K562 (cell line): ENCODE measurements around the gene SMARCB1. TPM values are rescaled to one million over a fixed set of nuclear protein-coding genes. Genes with fewer than 3 reads are reported as not detected.

ENCODE experiments used
- ATAC-seq: fragments of 200-7000 bp; cut with Tn5 transposase; 3 replicates; pipeline ENCODE4 v1.9.1; 2020; ENCODE audit warnings: moderate library complexity
- BruUV-seq: library from RNA; stranded (reverse); fragments of 400-500 nt; replicated peaks from 2 replicates; lab custom pipeline; 2021; lab: Mats Ljungman, UMichigan
- CTCF ChIA-PET: fragments of 300-600 bp; formaldehyde crosslinking; extraction: SDS; loops from one replicate; lab custom pipeline; 2021; ENCODE audit warnings: low intra/inter-chr PET ratio; lab: Yijun Ruan, JAX
- POLR2A ChIA-PET: fragments of 300-600, 350-650 bp; sonication (Branson Sonifier 250); formaldehyde crosslinking; extraction: SDS; loops from one replicate; lab custom pipeline; 2021; ENCODE audit warnings: antibody characterized with exemption, inconsistent platforms; lab: Yijun Ruan, JAX
- DNase-seq, 4 experiments: peaks; one replicate each; pipeline versions ENCODE4 v3.0.0 to v3.0.0-alpha.2; 2011 to 2018; ENCODE audit warnings: low spot score in 3 of 4, mixed read lengths in 3 of 4; ENCODE audit errors: extremely low read depth in 1 of 4
- FAIRE-seq: peaks from 2 replicates; lab custom pipeline; 2011; peaks lifted over from hg19 to GRCh38; lab: Jason Lieb, UNC
- H2AFZ ChIP-seq: 2 replicates; pipeline ENCODE4 v1.6.0; 2011; ENCODE audit warnings: low read depth, low read length, control low read depth, inconsistent platforms
- H3K27ac ChIP-seq: fragments of 200-600 bp; 3 replicates; pipeline ENCODE4 v1.8.0; 2011; ENCODE audit warnings: low read depth, mild to moderate bottlenecking, control low read depth, inconsistent platforms, low read length, moderate library complexity, mixed read lengths; ENCODE audit errors: extremely low read depth
- H3K27me3 ChIP-seq, 2 experiments: fragments of 300-600 bp in 1 of 2; 2 replicates in 1 of 2; 3 replicates in 1 of 2; pipeline versions ENCODE4 v1.6.0 to v1.8.0; 2011; ENCODE audit warnings: inconsistent platforms in 2 of 2, low read length in 2 of 2, mild to moderate bottlenecking in 1 of 2, mixed read lengths in 1 of 2, moderate library complexity in 1 of 2; ENCODE audit not compliant: control insufficient read depth in 2 of 2, insufficient read depth in 2 of 2
- H3K36me3 ChIP-seq: fragments of 300-600 bp; 3 replicates; pipeline ENCODE4 v1.8.0; 2011; ENCODE audit warnings: mild to moderate bottlenecking, low read length, inconsistent platforms; ENCODE audit not compliant: control insufficient read depth, insufficient read depth
- H3K4me1 ChIP-seq, 2 experiments: fragments of 200-600 bp in 1 of 2; replicated peaks in 1 of 2; 2 replicates in 1 of 2; 3 replicates in 1 of 2; pipeline versions ENCODE4 v1.5.1 to v1.8.0; 2011; ENCODE audit warnings: inconsistent platforms in 2 of 2, low read length in 2 of 2, mild to moderate bottlenecking in 1 of 2, mixed read lengths in 1 of 2, moderate library complexity in 1 of 2; ENCODE audit not compliant: control insufficient read depth in 2 of 2, insufficient read depth in 2 of 2
- H3K4me2 ChIP-seq: 2 replicates; pipeline ENCODE4 v1.6.1; 2011; ENCODE audit warnings: low read length, control low read depth, inconsistent platforms, mixed read lengths; ENCODE audit not compliant: insufficient read depth
- H3K4me3 ChIP-seq: fragments of 200-600 bp; sonication (generic), shearing (Covaris generic); 2 replicates; pipeline ENCODE4 v1.5.1; 2016; ENCODE audit warnings: control low read depth, inconsistent platforms
- H3K79me2 ChIP-seq: fragments of 200-600 bp; 3 replicates; pipeline ENCODE4 v1.8.0; 2011; ENCODE audit warnings: low read length, inconsistent platforms; ENCODE audit not compliant: control insufficient read depth, insufficient read depth
- H3K9ac ChIP-seq, 2 experiments: 2 replicates each; pipeline versions ENCODE4 v1.6.0 to v1.6.1; 2011; ENCODE audit warnings: low read depth in 2 of 2, low read length in 2 of 2, control low read depth in 1 of 2, inconsistent platforms in 1 of 2, mild to moderate bottlenecking in 1 of 2, mixed read lengths in 1 of 2; ENCODE audit not compliant: insufficient read depth in 1 of 2
- H3K9me1 ChIP-seq: one replicate; pipeline ENCODE4 v1.6.0; 2011; ENCODE audit warnings: inconsistent platforms, mild to moderate bottlenecking, low read length, moderate library complexity; ENCODE audit not compliant: control insufficient read depth, insufficient read depth
- H3K9me3 ChIP-seq: replicated peaks from 2 replicates; pipeline ENCODE4 v1.5.1; 2011; ENCODE audit warnings: low read depth, low read length, inconsistent platforms; ENCODE audit not compliant: control insufficient read depth, insufficient read depth
- H4K20me1 ChIP-seq: replicated peaks from 2 replicates; pipeline ENCODE4 v1.6.1; 2011; ENCODE audit warnings: low read length, inconsistent platforms, mixed read lengths; ENCODE audit not compliant: control insufficient read depth, insufficient read depth
- MCM2 ChIP-seq: fragments of 450-650 bp; IDR thresholded peaks from 2 replicates; pipeline ENCODE4 v1.6.1; 2017; ENCODE audit warnings: low read depth, mild to moderate bottlenecking
- NFIC ChIP-seq: fragments of 450-650 bp; IDR thresholded peaks from 2 replicates; pipeline ENCODE4 v1.6.1; 2017; ENCODE audit warnings: mild to moderate bottlenecking, inconsistent platforms
- YBX1 ChIP-seq: fragments of 450-650 bp; IDR thresholded peaks from 2 replicates; pipeline ENCODE4 v1.7.1; 2016; ENCODE audit warnings: mild to moderate bottlenecking
- ZBTB9 ChIP-seq: fragments of 450-650 bp; formaldehyde crosslinking; IDR thresholded peaks from 2 replicates; pipeline ENCODE4 v1.4.0; 2020; ENCODE audit warnings: mild to moderate bottlenecking, moderate library complexity
- WGBS: fragments of 100-300 bp; shearing (Covaris generic); methylation state at CpG from one replicate; pipeline ENCODE4 v1.1.6; 2016; ENCODE audit warnings: low coverage, mixed read lengths; ENCODE audit not compliant: insufficient coverage; ENCODE audit errors: missing lambda C conversion rate; 5-methylcytosine and 5-hydroxymethylcytosine counted together
- in situ Hi-C: fragments of 300-500 bp; cut with MboI; formaldehyde crosslinking; loops from 4 replicates; pipeline ENCODE4 v1.15.0; 2018; ENCODE audit warnings: inconsistent platforms, mixed read lengths
- intact Hi-C: fragments of 100-400 bp; cut with micrococcal nuclease; formaldehyde crosslinking; loops from 2 replicates; pipeline ENCODE4 v1.14.2; 2022
- polyA plus RNA-seq, 8 experiments: library from polyadenylated mRNA; depleted of rRNA in 4 of 8; stranded (reverse) in 5 of 8; unstranded in 3 of 8; fragments of >200 nt; fragmentation: Nextera tagmentation in 2 of 8; fragmentation: Illumina TruSeq in 1 of 8; extraction: Ambion mirVana in 2 of 8; extraction: Trizol in 1 of 8; gene quantifications; 2 replicates each; pipeline versions ENCODE4 v1.2.1 to v1.2.3, GENCODE V29; 2011 to 2014; ENCODE audit warnings: inconsistent platforms in 1 of 8, missing spikeins in 1 of 8
- total RNA-seq, 7 experiments: library from RNA; depleted of rRNA in 6 of 7; stranded (reverse); fragments of >200 nt in 6 of 7; fragmentation: Illumina TruSeq in 2 of 7; extraction: Trizol in 2 of 7; gene quantifications; 2 replicates each; pipeline versions ENCODE4 v1.2.1 to v1.2.3, GENCODE V29; 2011 to 2021; ENCODE audit warnings: low replicate concordance in 1 of 7

The SMARCB1 gene
- total and polyA plus RNA-seq, 9 of the 15 experiments (the other 6 are each of a cell fraction or from before 2014, with no cell fraction given), result 1.2 to 113 (median 65.4) TPM

- H3K27me3 ChIP-seq, result no peaks in the 10 kb centered on the region
- no peak for ATAC-seq
- H3K9me3 ChIP-seq, result no peaks in the 10 kb centered on the region
- no peaks in the 10 kb centered on the region for H3K36me3 ChIP-seq
- H3K9ac ChIP-seq, result peak overlapping the region in 1 of 2 experiments; percentile 40; a peak in 1 of 4 replicates
- peaks cover 5 to 35% of the 10 kb centered on the region in 2 experiments; a peak in 4 of 5 replicates for H3K4me1 ChIP-seq
- H3K4me3 ChIP-seq, result no peak overlapping the region
- no peak overlapping the region for H3K4me2 ChIP-seq
- no peak for FAIRE-seq
- no TSS peak for BruUV-seq
- no peaks in the 10 kb centered on the region for H4K20me1 ChIP-seq
- no peak for DNase-seq
- CTCF ChIA-PET, result no interaction called here
- in situ Hi-C loops, result loop anchor here (10.0 kb wide), 1 partner anchor 217 kb away; no protein-coding TSS in a partner anchor
- no peak overlapping the region for H2AFZ ChIP-seq
- WGBS, result 25% methylated on average over 4 of the region's 20 CpGs
- H3K79me2 ChIP-seq, result no peaks in the 10 kb centered on the region
- H3K9me1 ChIP-seq, result no peaks in the 10 kb centered on the region
- TF ChIP-seq NFIC, result peak; percentile 44; the same call in 1 of the 2 replicates
- TF ChIP-seq YBX1, result no peak
- no peak for TF ChIP-seq MCM2
- TF ChIP-seq ZBTB9 (CRISPR knock-in tag), result no peak
- POLR2A ChIA-PET, result no interaction called here
- no peak overlapping the region for H3K27ac ChIP-seq
- intact Hi-C loops, result no loop called here
These were observed 55.1 kb downstream of the SMARCB1 start for GRCh38 chr22:23841736-23842445.
